GOT3 (cell line): ENCODE data around the gene SVOPL.
A peak's percentile ranks its signal among the peaks of the same experiment; 100 is the strongest.
"Not testable (repeated sequence)": the region's sequence is repeated elsewhere in the genome, so short reads cannot be mapped to it uniquely, and the experiment has no call there.

Experiments used
- DNase-seq: peaks from one replicate; lab custom pipeline; 2025; ENCODE audit warnings: mixed read lengths; lab: John Stamatoyannopoulos, UW

The SVOPL gene

GRCh38 chr7:138700857-138701536 lies at the start of gene SVOPL:
TSS of gene SVOPL (minus strand) at chr7:138701362. CDS start at chr7:138679045, 22,317 bp downstream.
- DNase-seq: no peak

GRCh38 chr7:138750473-138750872 lies 49.3 kb upstream of the SVOPL start:
- no peak for DNase-seq

- no peak for DNase-seq
Observed at GRCh38 chr7:138749960-138750359, 48.8 kb upstream of the SVOPL start.

- no peak for DNase-seq
Observed at GRCh38 chr7:138748666-138749065, 47.5 kb upstream of the SVOPL start.

GRCh38 chr7:138746073-138746472 lies 44.9 kb upstream of the SVOPL start:
- DNase-seq: no peak

GRCh38 chr7:138745189-138745588 lies 44.0 kb upstream of the SVOPL start:
- no peak for DNase-seq

GRCh38 chr7:138741453-138741735 lies 40.2 kb upstream of the SVOPL start:
- DNase-seq: no peak

GRCh38 chr7:138739859-138740258 lies 38.7 kb upstream of the SVOPL start:
- no peak for DNase-seq

GRCh38 chr7:138738551-138739335 lies 37.6 kb upstream of the SVOPL start:
- DNase-seq: peak; percentile 42

- DNase-seq: no peak
Observed at GRCh38 chr7:138738114-138738513, 37.0 kb upstream of the SVOPL start.

- DNase-seq: no peak
Observed at GRCh38 chr7:138735399-138735798, 34.2 kb upstream of the SVOPL start.

- not testable (repeated sequence) for DNase-seq
Observed at GRCh38 chr7:138731733-138732132, 30.6 kb upstream of the SVOPL start.

GRCh38 chr7:138729444-138729843 lies 28.3 kb upstream of the SVOPL start:
- DNase-seq: no peak

GRCh38 chr7:138727336-138728099 lies 26.4 kb upstream of the SVOPL start:
- DNase-seq: no peak

- no peak for DNase-seq
Observed at GRCh38 chr7:138726288-138726687, 25.1 kb upstream of the SVOPL start.

GRCh38 chr7:138720286-138720685 lies 19.1 kb upstream of the SVOPL start:
- peak; percentile 91 for DNase-seq

- DNase-seq: no peak
Observed at GRCh38 chr7:138716889-138717288, 15.7 kb upstream of the SVOPL start.

- DNase-seq: no peak
Observed at GRCh38 chr7:138713191-138713590, 12.0 kb upstream of the SVOPL start.

GRCh38 chr7:138712652-138713051 lies 11.5 kb upstream of the SVOPL start:
- DNase-seq: no peak

GRCh38 chr7:138710536-138711385 lies 9.6 kb upstream of the SVOPL start:
- DNase-seq: no peak

GRCh38 chr7:138705167-138705566 lies 4.0 kb upstream of the SVOPL start:
- no peak for DNase-seq

GRCh38 chr7:138701537-138701923 lies 368 bp upstream of the SVOPL start:
- no peak for DNase-seq
